Smooth muscle cell (in vitro differentiated cells): ENCODE results near the gene EZH2. TPM values are rescaled to one million over a fixed set of nuclear protein-coding genes. Genes with fewer than 3 reads are reported as not detected.

Experiments
- DNase-seq: peaks from one replicate; lab custom pipeline; 2025; ENCODE audit not compliant: unreplicated experiment; lab: John Stamatoyannopoulos, UW
- H2AFZ ChIP-seq: fragments of 200-600 bp; sonication (generic); 2 replicates; pipeline ENCODE4 v1.6.0; 2016; ENCODE audit warnings: antibody characterized with exemption, low read depth, mild to moderate bottlenecking
- H3F3A ChIP-seq: fragments of 200-600 bp; sonication (generic); 2 replicates; pipeline ENCODE4 v1.6.0; 2017; ENCODE audit warnings: antibody characterized with exemption, low read depth
- H3K27ac ChIP-seq: fragments of 200-600 bp; sonication (generic); 2 replicates; pipeline ENCODE4 v1.5.1; 2016; ENCODE audit warnings: low read depth, mild to moderate bottlenecking
- H3K27me3 ChIP-seq: fragments of 200-600 bp; sonication (generic); 2 replicates; pipeline ENCODE4 v1.6.1; 2016; ENCODE audit warnings: low read depth, mild to moderate bottlenecking
- H3K36me3 ChIP-seq: fragments of 200-600 bp; sonication (generic); 2 replicates; pipeline ENCODE4 v1.5.1; 2016; ENCODE audit warnings: low read depth
- H3K4me1 ChIP-seq: fragments of 200-600 bp; sonication (generic); 2 replicates; pipeline ENCODE4 v1.5.1; 2016; ENCODE audit warnings: low read depth
- H3K4me2 ChIP-seq: fragments of 200-600 bp; sonication (generic); 2 replicates; pipeline ENCODE4 v1.6.0; 2016; ENCODE audit warnings: mild to moderate bottlenecking
- H3K4me3 ChIP-seq: fragments of 200-600 bp; sonication (generic); 2 replicates; pipeline ENCODE4 v1.5.1; 2016; ENCODE audit warnings: mild to moderate bottlenecking
- H3K79me2 ChIP-seq: fragments of 200-600 bp; sonication (generic); 2 replicates; pipeline ENCODE4 v1.6.0; 2016; ENCODE audit warnings: low read depth, mild to moderate bottlenecking
- H3K9ac ChIP-seq: fragments of 200-600 bp; sonication (generic); 2 replicates; pipeline ENCODE4 v1.6.0; 2016; ENCODE audit warnings: low read depth
- H3K9me3 ChIP-seq: fragments of 200-600 bp; sonication (generic); replicated peaks from 2 replicates; pipeline ENCODE4 v1.5.1; 2016; ENCODE audit warnings: low read depth
- H4K20me1 ChIP-seq: fragments of 200-600 bp; sonication (generic); 2 replicates; pipeline ENCODE4 v1.6.0; 2016; ENCODE audit warnings: low read depth
- WGBS: methylation state at CpG from one replicate; pipeline ENCODE4 v1.1.7; 2016; ENCODE audit warnings: low lambda C conversion rate; 5-methylcytosine and 5-hydroxymethylcytosine counted together
- polyA plus RNA-seq: library from polyadenylated mRNA; unstranded; fragments of >200 nt; fragmentation: Nextera tagmentation; extraction: Ambion mirVana; gene quantifications from 2 replicates; pipeline ENCODE4 v1.2.1, GENCODE V29; 2016
- total RNA-seq: library from RNA; depleted of rRNA; stranded (reverse); fragments of >200 nt; gene quantifications from 2 replicates; pipeline ENCODE4 v1.2.3, GENCODE V29; 2014
- TF ChIP-seq, protein P1 (sequence below): fragments of 200-600 bp; sonication (generic); IDR thresholded peaks from 2 replicates; pipeline ENCODE4 v1.5.1; 2017; ENCODE audit warnings: borderline replicate concordance, mild to moderate bottlenecking, antibody characterized with exemption; ENCODE audit not compliant: insufficient read depth, poor library complexity, severe bottlenecking

EZH2 gene
- total and polyA plus RNA-seq, 2 experiments from 2014 or later, result 12.0 to 20.5 TPM

DNA sequence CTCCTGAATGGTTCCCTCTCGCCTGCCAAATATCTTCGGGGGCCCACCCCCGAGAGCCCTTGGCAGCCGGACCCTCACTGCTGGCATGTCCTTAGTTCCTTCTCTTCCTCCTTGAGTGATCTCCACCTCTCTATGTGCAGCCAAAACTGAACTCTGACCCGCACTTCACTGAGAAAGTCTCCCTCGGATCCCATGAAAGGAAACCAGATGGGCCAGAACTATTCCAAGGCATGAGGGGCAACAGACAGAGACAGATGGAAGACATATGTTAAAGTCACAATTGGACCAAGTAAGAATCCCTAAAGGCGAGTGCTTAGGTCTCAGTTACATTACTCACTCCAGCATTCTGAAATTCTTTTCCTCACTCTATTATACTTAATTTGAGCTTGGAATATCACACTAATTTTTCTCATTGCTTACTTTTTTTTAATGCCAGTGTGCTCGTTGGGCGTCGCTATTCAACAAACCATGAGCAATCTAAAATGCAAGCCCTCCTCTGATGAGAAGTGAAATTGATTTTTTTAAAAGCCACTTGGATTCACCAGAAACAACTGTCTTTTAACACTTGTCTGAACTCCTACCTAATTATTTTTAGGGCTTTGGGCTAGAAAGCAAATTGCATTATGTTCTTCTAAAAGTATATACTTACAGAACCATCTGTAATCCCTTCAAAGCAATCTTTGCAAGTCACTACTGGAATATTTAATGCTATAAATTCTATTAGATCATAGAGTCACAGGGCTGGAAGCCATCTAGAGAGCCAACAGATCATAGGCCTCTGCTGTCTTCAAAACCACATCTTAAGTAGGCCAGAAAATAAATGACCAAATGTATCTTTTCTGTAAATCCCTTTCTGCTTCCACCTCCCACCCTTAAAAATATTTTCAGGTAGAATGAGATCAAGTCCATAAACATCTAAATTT is 43.3 kb upstream of the EZH2 start:
- Histone ChIP-seq H3F3A (no peaks in the 10 kb centered on the region), H3K36me3 (no peaks in the 10 kb centered on the region), H2AFZ (no peak overlapping the region), H3K4me2 (no peak overlapping the region), H4K20me1 (no peaks in the 10 kb centered on the region), H3K27ac (no peak overlapping the region), H3K4me1 (no peaks in the 10 kb centered on the region), H3K27me3 (no peaks in the 10 kb centered on the region), H3K9ac (no peak overlapping the region), H3K9me3 (no peaks in the 10 kb centered on the region), H3K79me2 (no peaks in the 10 kb centered on the region), H3K4me3 (no peak overlapping the region)
- TF ChIP-seq, protein P1, sequence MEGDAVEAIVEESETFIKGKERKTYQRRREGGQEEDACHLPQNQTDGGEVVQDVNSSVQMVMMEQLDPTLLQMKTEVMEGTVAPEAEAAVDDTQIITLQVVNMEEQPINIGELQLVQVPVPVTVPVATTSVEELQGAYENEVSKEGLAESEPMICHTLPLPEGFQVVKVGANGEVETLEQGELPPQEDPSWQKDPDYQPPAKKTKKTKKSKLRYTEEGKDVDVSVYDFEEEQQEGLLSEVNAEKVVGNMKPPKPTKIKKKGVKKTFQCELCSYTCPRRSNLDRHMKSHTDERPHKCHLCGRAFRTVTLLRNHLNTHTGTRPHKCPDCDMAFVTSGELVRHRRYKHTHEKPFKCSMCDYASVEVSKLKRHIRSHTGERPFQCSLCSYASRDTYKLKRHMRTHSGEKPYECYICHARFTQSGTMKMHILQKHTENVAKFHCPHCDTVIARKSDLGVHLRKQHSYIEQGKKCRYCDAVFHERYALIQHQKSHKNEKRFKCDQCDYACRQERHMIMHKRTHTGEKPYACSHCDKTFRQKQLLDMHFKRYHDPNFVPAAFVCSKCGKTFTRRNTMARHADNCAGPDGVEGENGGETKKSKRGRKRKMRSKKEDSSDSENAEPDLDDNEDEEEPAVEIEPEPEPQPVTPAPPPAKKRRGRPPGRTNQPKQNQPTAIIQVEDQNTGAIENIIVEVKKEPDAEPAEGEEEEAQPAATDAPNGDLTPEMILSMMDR, result no peak
- no peak for DNase-seq
- 94% methylated on average over 10 of the region's 10 CpGs for WGBS

DNA sequence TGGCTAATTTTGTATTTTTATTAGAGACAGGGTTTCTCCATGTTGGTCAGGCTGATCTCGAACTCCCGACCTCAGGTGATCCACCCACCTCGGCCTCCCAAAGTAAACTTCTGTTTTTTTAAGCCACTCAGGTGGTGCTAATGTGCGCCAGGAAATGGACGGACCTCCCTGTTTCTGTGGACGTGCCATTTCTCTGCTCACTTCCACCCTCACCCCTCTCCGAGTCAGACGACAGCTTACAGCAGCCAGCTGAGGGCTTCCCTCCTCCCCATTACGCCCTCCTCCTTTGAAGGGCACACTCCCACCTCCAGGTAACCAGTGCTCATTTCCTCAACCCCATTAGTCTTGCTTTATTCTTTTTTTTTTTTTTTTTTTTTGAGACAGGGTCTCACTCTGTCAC is 41.7 kb upstream of the EZH2 start:
- no peaks in the 10 kb centered on the region for H3K4me1 ChIP-seq
- TF ChIP-seq, protein P1, result no peak
- no peaks in the 10 kb centered on the region for H3K79me2 ChIP-seq
- no peak overlapping the region for H3K4me3 ChIP-seq
- DNase-seq, result no peak
- no peak overlapping the region for H3K9ac ChIP-seq
- WGBS, result 93% methylated on average over 9 of the region's 9 CpGs
- H2AFZ ChIP-seq, result no peak overlapping the region
- H3K9me3 ChIP-seq, result no peaks in the 10 kb centered on the region
- H4K20me1 ChIP-seq, result no peaks in the 10 kb centered on the region
- H3K27me3 ChIP-seq, result no peaks in the 10 kb centered on the region
- no peaks in the 10 kb centered on the region for H3F3A ChIP-seq
- no peak overlapping the region for H3K27ac ChIP-seq
- no peak overlapping the region for H3K4me2 ChIP-seq
- H3K36me3 ChIP-seq, result no peaks in the 10 kb centered on the region

DNA sequence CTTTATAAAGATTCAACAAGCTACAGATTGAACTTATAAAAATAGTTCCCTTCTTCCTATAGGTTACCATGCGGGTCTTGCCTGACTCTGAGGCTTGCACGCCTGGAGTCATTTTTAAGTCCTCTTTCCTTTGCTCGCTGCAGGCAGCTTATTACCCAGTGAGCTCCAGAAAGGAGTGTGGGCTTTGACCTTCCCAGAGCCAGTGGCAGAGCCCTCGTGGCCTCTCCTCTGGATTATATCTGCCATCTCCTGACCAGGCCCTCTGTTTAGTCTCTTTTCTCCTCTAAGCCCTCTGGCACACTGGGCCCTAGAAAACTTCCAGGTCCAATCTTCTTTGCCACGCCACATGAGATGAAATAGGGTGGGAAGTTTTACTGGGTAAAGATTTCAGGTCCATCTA is 39.9 kb upstream of the EZH2 start:
- no peaks in the 10 kb centered on the region for H3K79me2 ChIP-seq
- TF ChIP-seq, protein P1, result no peak
- WGBS, result 49% methylated on average over 5 of the region's 5 CpGs

More for the DNA sequence above, 39.9 kb upstream of the EZH2 start:
- Histone ChIP-seq H3K4me1 (no peaks in the 10 kb centered on the region), H3K4me3 (no peak overlapping the region), H2AFZ (peak overlapping the region; percentile 28), H3F3A (no peaks in the 10 kb centered on the region), H3K27me3 (no peaks in the 10 kb centered on the region), H4K20me1 (no peaks in the 10 kb centered on the region), H3K27ac (no peak overlapping the region), H3K9me3 (no peaks in the 10 kb centered on the region), H3K4me2 (no peak overlapping the region), H3K36me3 (no peaks in the 10 kb centered on the region), H3K9ac (no peak overlapping the region)
- no peak for DNase-seq
